B cell (primary cell): ENCODE measurements around the gene EHBP1L1. TPM values are rescaled to one million over a fixed set of nuclear protein-coding genes. Genes with fewer than 3 reads are reported as not detected.

Experiments used
- ATAC-seq: fragments of 200-7000 bp; cut with Tn5 transposase; one replicate; pipeline ENCODE4 v1.10.0; 2021; ENCODE audit warnings: low read depth, mild to moderate bottlenecking, moderate number of reproducible peaks, moderate library complexity
- CTCF ChIA-PET: fragments of 350-600 bp; sonication (Branson Sonifier 250); formaldehyde crosslinking; loops from one replicate; lab custom pipeline; 2021; ENCODE audit warnings: antibody characterized with exemption, inconsistent platforms; lab: Charles Lee
- POLR2A ChIA-PET: fragments of 350-600 bp; sonication (Branson Sonifier 250); formaldehyde crosslinking; loops from one replicate; lab custom pipeline; 2021; ENCODE audit warnings: antibody characterized with exemption; lab: Charles Lee
- DNase-seq: peaks from one replicate; pipeline ENCODE4 v3.0.0; 2013
- H2AFZ ChIP-seq: 2 replicates; pipeline ENCODE4 v1.6.1; 2012; ENCODE audit warnings: mild to moderate bottlenecking, low read depth, low read length; ENCODE audit not compliant: insufficient read depth, poor library complexity, severe bottlenecking
- H3K27ac ChIP-seq, 2 donors: 1 replicate in 1 of 2; 2 replicates in 1 of 2; pipeline ENCODE4 v1.5.1; 2012 to 2013; ENCODE audit warnings: low read length in 2 of 2, mild to moderate bottlenecking in 2 of 2, moderate library complexity in 1 of 2
- H3K27me3 ChIP-seq, 4 experiments: fragments of 200-600 bp in 1 of 4; sonication (generic) in 1 of 4; replicated peaks in 1 of 4; 1 replicate in 2 of 4; 2 replicates in 2 of 4; pipeline versions ENCODE4 v1.6.1 to v1.7.0; 2013 to 2016; ENCODE audit warnings: low read length in 3 of 4, mild to moderate bottlenecking in 2 of 4, mixed read lengths in 1 of 4, moderate library complexity in 1 of 4; ENCODE audit not compliant: insufficient read depth in 4 of 4, control insufficient read depth in 3 of 4; ENCODE audit errors: control extremely low read depth in 1 of 4
- H3K36me3 ChIP-seq, 2 experiments: replicated peaks in 1 of 2; 1 replicate in 1 of 2; 2 replicates in 1 of 2; pipeline versions ENCODE4 v1.6.1 to v1.7.1; 2013; ENCODE audit warnings: low read length in 1 of 2; ENCODE audit not compliant: insufficient read depth in 2 of 2, control insufficient read depth in 1 of 2; ENCODE audit errors: control extremely low read depth in 1 of 2, extremely low read depth in 1 of 2
- H3K4me1 ChIP-seq, 2 donors: fragments of 200-600 bp in 1 of 2; sonication (generic) in 1 of 2; 1 replicate in 1 of 2; 2 replicates in 1 of 2; pipeline versions ENCODE4 v1.5.1 to v1.6.1; 2013 to 2017; ENCODE audit warnings: low read length in 2 of 2; ENCODE audit not compliant: control insufficient read depth in 2 of 2, insufficient read depth in 2 of 2
- H3K4me2 ChIP-seq: replicated peaks from 2 replicates; pipeline ENCODE3; 2012; ENCODE audit warnings: mild to moderate bottlenecking, low read depth, low read length; ENCODE audit not compliant: poor library complexity, severe bottlenecking
- H3K4me3 ChIP-seq, 5 experiments: fragments of 200-600 bp in 1 of 5; sonication (generic) in 1 of 5; 1 replicate in 3 of 5; 2 replicates in 2 of 5; pipeline versions ENCODE4 v1.5.1 to v1.7.0; 2011 to 2016; ENCODE audit warnings: low read length in 4 of 5, mild to moderate bottlenecking in 4 of 5, low read depth in 2 of 5, control low read depth in 1 of 5, moderate library complexity in 1 of 5; ENCODE audit not compliant: insufficient read depth in 1 of 5; ENCODE audit errors: control extremely low read depth in 1 of 5, extremely low read depth in 1 of 5
- H3K79me2 ChIP-seq: fragments of 200-600 bp; sonication (generic); one replicate; pipeline ENCODE4 v1.6.0; 2016; ENCODE audit warnings: low read length; ENCODE audit not compliant: control insufficient read depth, insufficient read depth
- H3K9ac ChIP-seq: fragments of 200-600 bp; sonication (generic); 2 replicates; pipeline ENCODE4 v1.6.1; 2017; ENCODE audit warnings: mild to moderate bottlenecking, low read length, moderate library complexity
- H3K9me3 ChIP-seq, 3 donors: one replicate each; pipeline versions ENCODE4 v1.6.1 to v1.7.1; 2013; ENCODE audit warnings: low read length in 2 of 3; ENCODE audit not compliant: control insufficient read depth in 2 of 3, insufficient read depth in 1 of 3; ENCODE audit errors: control extremely low read depth in 1 of 3
- H4K20me1 ChIP-seq: 2 replicates; pipeline ENCODE4 v1.6.0; 2012; ENCODE audit warnings: mild to moderate bottlenecking, low read length; ENCODE audit not compliant: insufficient read depth, control insufficient read depth, poor library complexity, severe bottlenecking
- H3K27ac Mint-ChIP-seq: one replicate; pipeline ENCODE4 v1.8.0; 2021; ENCODE audit warnings: mixed read lengths
- H3K27me3 Mint-ChIP-seq: one replicate; pipeline ENCODE4 v1.8.0; 2021; ENCODE audit warnings: mixed read lengths
- H3K4me1 Mint-ChIP-seq: one replicate; pipeline ENCODE4 v1.8.0; 2021; ENCODE audit warnings: mixed read lengths
- H3K4me3 Mint-ChIP-seq: one replicate; pipeline ENCODE4 v1.8.0; 2021; ENCODE audit warnings: mixed read lengths
- H3K9me3 Mint-ChIP-seq: one replicate; pipeline ENCODE4 v1.8.0; 2022; ENCODE audit warnings: mixed read lengths; ENCODE audit not compliant: insufficient read depth
- EZH2 ChIP-seq: IDR thresholded peaks from 2 replicates; pipeline ENCODE4 v1.6.1; 2012; ENCODE audit warnings: borderline replicate concordance, low read depth, mild to moderate bottlenecking, moderate library complexity, low read length; ENCODE audit not compliant: insufficient read depth, poor library complexity, severe bottlenecking
- WGBS: methylation state at CpG from one replicate; pipeline ENCODE4 v1.1.5; 2013; ENCODE audit warnings: missing lambda C conversion rate; ENCODE audit not compliant: insufficient coverage; 5-methylcytosine and 5-hydroxymethylcytosine counted together
- intact Hi-C: fragments of 100-400 bp; cut with micrococcal nuclease; formaldehyde crosslinking; loops from one replicate; pipeline ENCODE4 v1.10.0; 2022
- polyA plus RNA-seq: library from polyadenylated mRNA; depleted of rRNA; stranded (reverse); fragments of >200 nt; gene quantifications from 2 replicates; pipeline ENCODE4 v1.2.3, GENCODE V29; 2012
- total RNA-seq, 2 donors: library from RNA; stranded (reverse); fragments of 120-200 nt in 1 of 2; gene quantifications; 1 replicate in 1 of 2; 2 replicates in 1 of 2; pipeline versions ENCODE4 v1.2.3 to v1.2.4, GENCODE V29; 2013 to 2022
- TF ChIP-seq, protein P1 (sequence below): fragments of 200-600 bp; IDR thresholded peaks from one replicate; pipeline ENCODE4 v1.8.0; 2022; ENCODE audit warnings: antibody characterized with exemption, mild to moderate bottlenecking

The EHBP1L1 gene
- total and polyA plus RNA-seq, 2 donors (not counting 1 experiment from before 2014, with no cell fraction given): 202 to 279 TPM

GRCh38 chr11:65539744-65540289, 36.0 kb upstream of the EHBP1L1 start:
- ATAC-seq (peak; percentile 69), DNase-seq (no peak)
- Histone ChIP-seq H2AFZ (peak overlapping the region; percentile 80), H3K27ac (peak overlapping the region; percentile 85 to 87), H3K27me3 (no peaks in the 10 kb centered on the region), H4K20me1 (peaks cover 7% of the 10 kb centered on the region), H3K9ac (peak overlapping the region; percentile 73), H3K9me3 (no peaks in the 10 kb centered on the region), H3K4me1 (peaks cover 12 to 17% of the 10 kb centered on the region in 2 donors), H3K4me3 (peak overlapping the region; percentile 74 to 97 (median 86)), H3K4me2 (peak overlapping the region; percentile 97), H3K79me2 (no peaks in the 10 kb centered on the region), H3K36me3 (peaks cover 2 to 24% of the 10 kb centered on the region in 2 experiments)
- Mint-ChIP-seq H3K27ac (peak overlapping the region; percentile 96), H3K27me3 (no peaks in the 10 kb centered on the region), H3K9me3 (no peaks in the 10 kb centered on the region), H3K4me3 (peak overlapping the region; percentile 95), H3K4me1 (peaks cover 18% of the 10 kb centered on the region)
- POLR2A ChIA-PET: interaction anchor here (0.5 to 3.2 kb wide), 14 partner anchors 12 to 189 kb away, joined by 3 to 53 read pairs (median 9); partner anchors contain the start of genes EHBP1L1, FAM89B, MALAT1 and MAP3K11
- CTCF ChIA-PET: interaction anchor here (0.5 to 9.2 kb wide), 32 partner anchors 9 to 303 kb away, joined by 3 to 144 read pairs (median 5); partner anchors contain the start of genes EHBP1L1, FAM89B, FRMD8 and KAT5
- TF ChIP-seq, protein P1, sequence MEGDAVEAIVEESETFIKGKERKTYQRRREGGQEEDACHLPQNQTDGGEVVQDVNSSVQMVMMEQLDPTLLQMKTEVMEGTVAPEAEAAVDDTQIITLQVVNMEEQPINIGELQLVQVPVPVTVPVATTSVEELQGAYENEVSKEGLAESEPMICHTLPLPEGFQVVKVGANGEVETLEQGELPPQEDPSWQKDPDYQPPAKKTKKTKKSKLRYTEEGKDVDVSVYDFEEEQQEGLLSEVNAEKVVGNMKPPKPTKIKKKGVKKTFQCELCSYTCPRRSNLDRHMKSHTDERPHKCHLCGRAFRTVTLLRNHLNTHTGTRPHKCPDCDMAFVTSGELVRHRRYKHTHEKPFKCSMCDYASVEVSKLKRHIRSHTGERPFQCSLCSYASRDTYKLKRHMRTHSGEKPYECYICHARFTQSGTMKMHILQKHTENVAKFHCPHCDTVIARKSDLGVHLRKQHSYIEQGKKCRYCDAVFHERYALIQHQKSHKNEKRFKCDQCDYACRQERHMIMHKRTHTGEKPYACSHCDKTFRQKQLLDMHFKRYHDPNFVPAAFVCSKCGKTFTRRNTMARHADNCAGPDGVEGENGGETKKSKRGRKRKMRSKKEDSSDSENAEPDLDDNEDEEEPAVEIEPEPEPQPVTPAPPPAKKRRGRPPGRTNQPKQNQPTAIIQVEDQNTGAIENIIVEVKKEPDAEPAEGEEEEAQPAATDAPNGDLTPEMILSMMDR: peak; percentile 64
- TF ChIP-seq EZH2: no peak
- WGBS: 13% methylated on average over 60 of the region's 60 CpGs
- intact Hi-C loops: loop anchor here (1.0 to 10.0 kb wide), 6 partner anchors 12 to 425 kb away; partner anchors contain the start of genes PCNX3, SCYL1, TM7SF2 and ZNHIT2
